OCI-LY3 (cell line): ENCODE measurements around the gene MYH10.

Experiments
- CTCF ChIP-seq: fragments of 200-600, 300-600 bp; sonication (generic); IDR thresholded peaks from 2 replicates; pipeline ENCODE4 v1.5.1; 2014; ENCODE audit warnings: antibody characterized with exemption, low read length, low read depth
- EZH2phosphoT487 ChIP-seq: fragments of 200-600 bp; shearing (Covaris generic); IDR thresholded peaks from 2 replicates; pipeline ENCODE4 v1.6.1; 2018; ENCODE audit warnings: antibody characterized with exemption, mixed run types, low read depth

GRCh38 chr17:8608001-8608400, 22.5 kb downstream of the MYH10 start:
- TF ChIP-seq CTCF (no peak), EZH2phosphoT487 (no peak)
